Measurements from ENCODE around the gene ZNFX1.

DNA sequence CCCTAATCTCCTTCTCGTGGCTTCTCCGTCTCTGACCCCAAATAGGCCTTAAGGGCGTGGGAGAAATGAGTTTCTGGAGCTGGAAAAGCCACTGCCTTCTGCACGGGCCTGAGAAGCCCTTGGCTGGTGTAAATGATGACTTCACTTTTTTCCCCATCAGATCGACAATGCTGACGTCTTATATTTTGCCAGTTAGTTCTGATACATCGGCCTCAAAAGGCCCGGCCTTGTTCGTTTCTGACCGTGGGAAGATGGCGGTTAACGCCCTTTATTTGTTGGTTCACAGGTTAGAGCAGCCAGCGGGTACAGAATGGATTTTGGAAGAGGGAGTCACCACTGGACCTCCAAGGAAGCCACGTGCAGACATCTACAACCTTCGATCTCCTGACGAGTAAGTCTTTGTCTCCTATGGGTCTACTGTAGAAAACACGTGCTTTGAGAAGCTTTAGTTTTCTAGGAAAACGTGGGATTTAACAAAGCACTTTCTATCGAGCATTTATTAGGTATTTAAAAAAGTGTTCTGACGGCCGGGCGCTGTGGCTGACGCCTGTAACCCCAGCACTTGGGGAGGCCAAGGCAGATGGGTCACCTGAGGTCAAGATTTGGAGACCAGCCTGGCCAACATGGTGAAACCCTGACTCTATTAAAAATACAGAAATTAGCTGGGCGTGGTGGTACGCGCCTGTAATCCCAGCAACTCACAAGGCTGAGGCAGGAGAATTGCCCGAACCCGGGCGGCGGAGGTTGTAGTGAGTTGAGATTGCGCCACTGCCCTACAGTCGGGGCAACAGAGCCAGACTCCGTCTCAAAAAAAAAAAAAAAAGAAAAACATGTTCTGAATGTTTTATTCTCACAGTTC, 1.2 kb upstream of the ZNFX1 start:
- TF ChIP-seq TAF1 (IDR thresholded peaks at IDR 0.05; ENCODE audit: borderline replicate concordance, insufficient read depth, low read length) = no peak
- TF ChIP-seq, protein P1, sequence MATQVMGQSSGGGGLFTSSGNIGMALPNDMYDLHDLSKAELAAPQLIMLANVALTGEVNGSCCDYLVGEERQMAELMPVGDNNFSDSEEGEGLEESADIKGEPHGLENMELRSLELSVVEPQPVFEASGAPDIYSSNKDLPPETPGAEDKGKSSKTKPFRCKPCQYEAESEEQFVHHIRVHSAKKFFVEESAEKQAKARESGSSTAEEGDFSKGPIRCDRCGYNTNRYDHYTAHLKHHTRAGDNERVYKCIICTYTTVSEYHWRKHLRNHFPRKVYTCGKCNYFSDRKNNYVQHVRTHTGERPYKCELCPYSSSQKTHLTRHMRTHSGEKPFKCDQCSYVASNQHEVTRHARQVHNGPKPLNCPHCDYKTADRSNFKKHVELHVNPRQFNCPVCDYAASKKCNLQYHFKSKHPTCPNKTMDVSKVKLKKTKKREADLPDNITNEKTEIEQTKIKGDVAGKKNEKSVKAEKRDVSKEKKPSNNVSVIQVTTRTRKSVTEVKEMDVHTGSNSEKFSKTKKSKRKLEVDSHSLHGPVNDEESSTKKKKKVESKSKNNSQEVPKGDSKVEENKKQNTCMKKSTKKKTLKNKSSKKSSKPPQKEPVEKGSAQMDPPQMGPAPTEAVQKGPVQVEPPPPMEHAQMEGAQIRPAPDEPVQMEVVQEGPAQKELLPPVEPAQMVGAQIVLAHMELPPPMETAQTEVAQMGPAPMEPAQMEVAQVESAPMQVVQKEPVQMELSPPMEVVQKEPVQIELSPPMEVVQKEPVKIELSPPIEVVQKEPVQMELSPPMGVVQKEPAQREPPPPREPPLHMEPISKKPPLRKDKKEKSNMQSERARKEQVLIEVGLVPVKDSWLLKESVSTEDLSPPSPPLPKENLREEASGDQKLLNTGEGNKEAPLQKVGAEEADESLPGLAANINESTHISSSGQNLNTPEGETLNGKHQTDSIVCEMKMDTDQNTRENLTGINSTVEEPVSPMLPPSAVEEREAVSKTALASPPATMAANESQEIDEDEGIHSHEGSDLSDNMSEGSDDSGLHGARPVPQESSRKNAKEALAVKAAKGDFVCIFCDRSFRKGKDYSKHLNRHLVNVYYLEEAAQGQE (IDR thresholded peaks at IDR 0.05; ENCODE audit: insufficient read depth in 1 of 2, low read depth in 2 of 2, low read length in 2 of 2) = no peak

All from PFSK-1 (cell line).